ENCODE measurements around the gene RESP18.

DNA sequence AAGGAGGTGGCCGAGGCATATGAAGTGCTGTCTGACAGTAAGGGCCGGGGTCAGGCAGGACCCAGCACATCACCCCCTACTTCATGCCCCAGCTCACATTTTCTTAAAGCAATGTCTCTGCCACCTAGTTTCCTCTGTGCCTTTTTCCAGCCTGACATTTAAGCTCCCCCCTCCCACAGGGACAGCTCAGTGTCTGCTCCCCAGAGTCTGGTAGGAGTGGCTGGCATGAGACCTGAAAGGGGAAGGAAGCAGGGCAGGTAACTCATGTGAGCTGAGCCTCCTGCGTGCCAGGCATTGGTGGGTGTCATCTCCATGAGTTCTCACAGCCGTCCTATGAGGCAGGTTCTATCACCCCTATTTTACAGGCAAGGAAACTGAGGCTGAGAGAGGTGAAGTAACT is 51.9 kb downstream of the RESP18 start:
- TF ChIP-seq, protein P1, sequence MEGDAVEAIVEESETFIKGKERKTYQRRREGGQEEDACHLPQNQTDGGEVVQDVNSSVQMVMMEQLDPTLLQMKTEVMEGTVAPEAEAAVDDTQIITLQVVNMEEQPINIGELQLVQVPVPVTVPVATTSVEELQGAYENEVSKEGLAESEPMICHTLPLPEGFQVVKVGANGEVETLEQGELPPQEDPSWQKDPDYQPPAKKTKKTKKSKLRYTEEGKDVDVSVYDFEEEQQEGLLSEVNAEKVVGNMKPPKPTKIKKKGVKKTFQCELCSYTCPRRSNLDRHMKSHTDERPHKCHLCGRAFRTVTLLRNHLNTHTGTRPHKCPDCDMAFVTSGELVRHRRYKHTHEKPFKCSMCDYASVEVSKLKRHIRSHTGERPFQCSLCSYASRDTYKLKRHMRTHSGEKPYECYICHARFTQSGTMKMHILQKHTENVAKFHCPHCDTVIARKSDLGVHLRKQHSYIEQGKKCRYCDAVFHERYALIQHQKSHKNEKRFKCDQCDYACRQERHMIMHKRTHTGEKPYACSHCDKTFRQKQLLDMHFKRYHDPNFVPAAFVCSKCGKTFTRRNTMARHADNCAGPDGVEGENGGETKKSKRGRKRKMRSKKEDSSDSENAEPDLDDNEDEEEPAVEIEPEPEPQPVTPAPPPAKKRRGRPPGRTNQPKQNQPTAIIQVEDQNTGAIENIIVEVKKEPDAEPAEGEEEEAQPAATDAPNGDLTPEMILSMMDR (IDR thresholded peaks at IDR 0.05) = no peak
- TF ChIP-seq, protein P2, sequence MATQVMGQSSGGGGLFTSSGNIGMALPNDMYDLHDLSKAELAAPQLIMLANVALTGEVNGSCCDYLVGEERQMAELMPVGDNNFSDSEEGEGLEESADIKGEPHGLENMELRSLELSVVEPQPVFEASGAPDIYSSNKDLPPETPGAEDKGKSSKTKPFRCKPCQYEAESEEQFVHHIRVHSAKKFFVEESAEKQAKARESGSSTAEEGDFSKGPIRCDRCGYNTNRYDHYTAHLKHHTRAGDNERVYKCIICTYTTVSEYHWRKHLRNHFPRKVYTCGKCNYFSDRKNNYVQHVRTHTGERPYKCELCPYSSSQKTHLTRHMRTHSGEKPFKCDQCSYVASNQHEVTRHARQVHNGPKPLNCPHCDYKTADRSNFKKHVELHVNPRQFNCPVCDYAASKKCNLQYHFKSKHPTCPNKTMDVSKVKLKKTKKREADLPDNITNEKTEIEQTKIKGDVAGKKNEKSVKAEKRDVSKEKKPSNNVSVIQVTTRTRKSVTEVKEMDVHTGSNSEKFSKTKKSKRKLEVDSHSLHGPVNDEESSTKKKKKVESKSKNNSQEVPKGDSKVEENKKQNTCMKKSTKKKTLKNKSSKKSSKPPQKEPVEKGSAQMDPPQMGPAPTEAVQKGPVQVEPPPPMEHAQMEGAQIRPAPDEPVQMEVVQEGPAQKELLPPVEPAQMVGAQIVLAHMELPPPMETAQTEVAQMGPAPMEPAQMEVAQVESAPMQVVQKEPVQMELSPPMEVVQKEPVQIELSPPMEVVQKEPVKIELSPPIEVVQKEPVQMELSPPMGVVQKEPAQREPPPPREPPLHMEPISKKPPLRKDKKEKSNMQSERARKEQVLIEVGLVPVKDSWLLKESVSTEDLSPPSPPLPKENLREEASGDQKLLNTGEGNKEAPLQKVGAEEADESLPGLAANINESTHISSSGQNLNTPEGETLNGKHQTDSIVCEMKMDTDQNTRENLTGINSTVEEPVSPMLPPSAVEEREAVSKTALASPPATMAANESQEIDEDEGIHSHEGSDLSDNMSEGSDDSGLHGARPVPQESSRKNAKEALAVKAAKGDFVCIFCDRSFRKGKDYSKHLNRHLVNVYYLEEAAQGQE (IDR thresholded peaks at IDR 0.05; ENCODE audit: insufficient read depth in 1 of 2, low read depth in 2 of 2, low read length in 1 of 2) = no peak
- TF ChIP-seq SIN3A (IDR thresholded peaks at IDR 0.05; ENCODE audit: borderline replicate concordance, insufficient read depth, low read depth, low read length) (no peak), POLR2AphosphoS5 (IDR thresholded peaks at IDR 0.05; ENCODE audit: low read depth, low read length) (no peak), TCF7L2 (IDR thresholded peaks at IDR 0.05; ENCODE audit: low read depth, low read length) (no peak)
